PC-9 (cell line): ENCODE data around the gene GUCA1A. TPM values are rescaled to one million over a fixed set of nuclear protein-coding genes. Genes with fewer than 3 reads are reported as not detected.

Source experiments
- total RNA-seq: library from RNA; stranded (reverse); gene quantifications from 2 replicates; pipeline ENCODE4 v1.2.3, GENCODE V29; 2021

GUCA1A gene
- total RNA-seq, 1 experiment from 2014 or later: not detected

Other genes starting within 250 kb of the GUCA1A start
- 70.5 and 75.1 TPM in 2 replicates for gene CCND3, start 231.6 kb upstream of the GUCA1A start, total RNA-seq
- gene TAF8, start 122.8 kb upstream of the GUCA1A start, total RNA-seq: 35.6 and 38.4 TPM in 2 replicates
- gene C6orf132, start 30.7 kb upstream of the GUCA1A start, total RNA-seq: 49.8 and 53.9 TPM in 2 replicates
- 1.1 and 2.5 TPM in 2 replicates for gene GUCA1B, start 21.6 kb downstream of the GUCA1A start, total RNA-seq
- gene MRPS10, start 44.5 kb downstream of the GUCA1A start, total RNA-seq: 38.7 and 56.5 TPM in 2 replicates